Measurements from ENCODE around the gene C6orf141.

The C6orf141 gene

DNA sequence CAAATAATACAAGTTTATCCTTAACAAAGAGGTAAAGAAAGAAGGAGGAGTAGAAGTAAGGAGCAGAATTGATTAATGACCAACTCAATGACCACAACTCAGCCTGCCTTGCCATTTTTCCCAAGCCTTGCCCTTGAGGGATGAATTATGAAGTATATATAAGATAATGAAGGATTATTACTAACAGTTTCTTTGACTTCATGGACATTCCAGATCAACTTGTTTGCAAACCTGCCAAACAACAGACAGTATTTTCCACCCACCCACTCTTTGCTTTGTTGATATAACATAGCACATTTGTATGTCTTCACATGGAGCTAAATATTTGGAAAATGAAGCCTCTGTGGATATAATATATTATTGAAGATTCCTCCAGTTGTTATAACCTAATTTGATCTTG, 9.9 kb upstream of the C6orf141 start:
- no peak for DNase-seq

DNA sequence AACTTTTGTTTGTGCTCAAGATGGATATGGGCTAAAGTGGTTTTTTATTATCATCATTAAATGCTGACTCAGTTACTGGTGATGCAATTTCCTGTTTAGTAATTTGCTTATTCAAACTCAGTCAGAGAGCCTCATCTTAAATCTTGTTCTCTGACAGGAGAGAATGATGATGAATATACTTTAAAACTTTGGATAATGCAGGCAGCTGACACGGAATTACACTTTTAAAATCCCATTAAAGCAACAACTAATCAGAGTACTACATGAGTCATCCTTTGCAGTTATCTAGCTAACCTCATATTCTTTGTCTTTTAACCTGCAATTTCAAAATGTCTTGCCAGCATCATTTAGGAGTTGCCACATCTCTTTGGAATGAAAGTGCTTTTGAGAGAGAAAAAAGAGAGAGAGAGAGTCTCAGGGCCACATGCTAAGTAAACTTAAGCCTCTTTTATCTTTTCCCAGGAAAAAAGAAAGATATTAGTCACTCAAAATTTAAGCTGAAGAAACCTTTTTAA, 9.2 kb upstream of the C6orf141 start:
- DNase-seq, result no peak

DNA sequence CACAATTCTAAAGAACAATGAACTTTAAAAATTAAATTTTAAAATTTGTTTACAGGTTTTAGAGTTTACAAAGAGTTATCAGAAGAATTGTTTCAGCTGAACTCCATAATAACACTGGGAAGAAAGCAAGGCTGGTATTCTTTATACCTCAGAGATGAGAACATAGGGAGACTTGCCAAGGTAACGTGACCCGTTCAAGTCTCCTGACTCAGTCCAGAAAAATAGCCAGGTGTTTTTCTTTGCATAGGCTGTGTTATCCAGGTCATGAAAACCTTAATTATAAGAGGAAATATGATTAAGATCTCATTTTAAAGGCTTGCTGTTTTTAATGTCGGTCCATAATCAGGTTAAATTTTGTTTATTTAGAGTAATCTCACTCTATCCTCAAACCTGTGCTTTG, 8.5 kb upstream of the C6orf141 start:
- no peak for DNase-seq

DNA sequence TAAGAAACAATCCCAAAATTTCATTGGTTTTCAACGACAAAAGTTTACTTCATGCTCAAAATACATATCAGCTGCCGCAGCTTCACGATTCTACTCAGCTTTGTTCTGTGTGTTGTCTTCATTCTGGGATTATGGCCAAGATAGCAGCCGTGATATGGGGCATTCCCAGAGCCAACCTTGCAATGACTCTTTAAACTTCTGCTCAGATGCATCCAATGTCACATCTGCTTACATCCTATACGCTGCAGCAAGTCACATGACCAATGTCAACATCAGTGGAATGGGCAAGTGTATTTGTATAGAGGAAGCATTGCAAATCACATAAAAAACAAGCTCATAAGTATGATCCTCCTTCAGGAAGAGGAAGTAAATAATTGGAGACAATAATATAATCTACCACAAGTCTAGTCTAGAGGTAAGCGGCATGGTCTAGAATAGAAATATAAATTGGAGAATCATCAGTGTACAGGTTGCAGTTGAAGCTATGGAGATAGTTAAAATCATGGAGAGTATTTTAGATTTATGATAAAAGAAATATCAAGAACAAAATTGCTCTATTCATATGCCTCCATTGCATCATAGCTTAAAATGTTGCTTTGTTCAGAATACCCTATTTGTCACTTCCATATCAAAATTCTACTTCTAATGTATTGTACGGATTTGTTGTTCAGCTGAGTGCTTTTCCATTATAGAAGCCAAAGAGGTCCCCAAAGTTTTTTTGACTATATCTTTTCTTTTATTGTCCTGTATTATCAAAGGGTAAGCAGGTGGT, 7.2 kb upstream of the C6orf141 start:
- DNase-seq, result no peak

DNA sequence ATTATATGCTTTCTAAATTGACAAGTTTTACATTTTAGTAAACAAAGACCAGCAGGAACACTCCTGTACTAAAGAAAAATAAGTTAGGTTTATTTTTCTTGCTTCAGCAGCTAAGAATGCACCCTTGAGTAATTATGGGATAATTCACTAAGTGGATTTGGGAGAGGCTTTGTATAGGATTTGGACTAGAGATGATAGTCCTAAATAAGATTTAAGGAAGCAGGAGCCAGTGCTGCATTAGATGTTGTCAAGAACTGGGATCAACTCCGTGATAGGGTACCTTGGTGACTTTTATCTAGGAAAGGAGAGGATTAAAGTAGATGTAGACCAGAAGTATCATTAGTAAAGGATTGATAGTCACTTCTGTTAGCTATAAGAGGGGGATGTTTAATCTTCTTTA, 4.1 kb upstream of the C6orf141 start:
- DNase-seq, result no peak

DNA sequence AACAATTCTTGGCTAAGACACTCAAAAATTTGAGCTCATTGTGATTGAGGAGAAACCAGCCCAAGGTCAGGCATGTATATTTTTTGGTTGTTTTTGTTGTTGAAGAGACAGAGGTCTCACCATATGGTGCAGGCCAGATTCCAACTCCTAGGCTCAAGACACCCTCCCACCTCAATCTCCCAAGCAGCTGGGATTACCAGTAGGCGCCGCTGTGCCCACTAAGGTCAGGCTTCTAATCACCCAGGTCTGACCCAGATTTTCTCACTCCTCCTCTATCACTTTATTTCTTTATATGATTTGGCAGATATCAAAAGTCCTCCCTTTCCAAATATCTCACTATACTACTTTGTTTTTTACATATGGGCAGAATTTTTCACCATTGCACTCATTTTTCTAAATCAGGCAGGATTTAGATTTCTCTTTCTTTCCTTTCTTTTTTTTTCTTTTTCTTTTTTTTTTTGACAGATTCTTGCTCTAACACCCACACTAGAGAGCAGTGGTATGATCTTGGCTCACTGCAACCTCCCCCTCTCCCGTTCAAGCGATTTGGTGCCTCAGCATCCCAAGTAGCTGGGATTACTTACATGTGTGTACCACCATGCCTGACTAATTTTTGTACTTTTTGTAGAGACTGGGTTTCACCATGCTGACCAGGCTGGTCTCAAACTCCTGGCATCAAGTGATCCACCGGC, 1.7 kb upstream of the C6orf141 start:
- no peak for DNase-seq

DNA sequence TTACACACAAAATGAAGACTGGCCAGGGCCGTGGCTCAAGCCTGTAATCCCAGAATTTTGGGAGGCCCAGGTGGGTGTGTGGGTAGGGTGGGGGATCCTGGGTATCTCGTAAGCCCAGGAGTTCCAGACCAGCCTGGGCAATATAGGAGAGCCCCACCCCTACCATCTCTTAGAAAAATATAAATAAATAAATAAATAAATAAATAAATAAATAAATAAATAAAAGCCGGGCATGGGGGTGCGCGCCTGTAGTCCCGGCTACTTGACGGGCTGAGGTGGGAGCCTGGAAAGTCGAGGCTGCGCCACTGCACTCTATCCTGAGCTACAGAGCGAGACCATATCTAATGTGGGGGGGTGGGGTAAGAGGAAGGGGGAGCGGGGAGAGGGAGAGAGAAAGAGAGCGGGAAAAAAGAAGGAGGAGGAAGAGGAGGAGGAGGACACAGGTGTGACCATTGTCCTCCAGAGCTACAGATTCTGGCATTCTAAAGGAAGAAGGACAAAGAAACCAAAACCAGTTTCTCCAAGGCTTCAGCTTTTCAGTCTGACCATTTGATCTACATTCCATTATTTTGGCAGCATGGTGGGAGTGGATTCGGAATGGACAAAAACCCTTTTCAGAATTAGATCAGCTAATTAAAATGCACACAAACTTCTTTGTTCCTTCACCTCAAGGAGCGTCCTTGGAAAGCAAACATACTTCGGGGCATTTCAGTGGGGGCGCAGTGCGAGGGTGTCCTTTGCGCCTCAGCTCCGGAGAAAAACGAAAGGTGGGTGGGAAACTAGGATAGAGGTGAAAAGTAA, 577 bp upstream of the C6orf141 start:
- DNase-seq, result no peak

DNA sequence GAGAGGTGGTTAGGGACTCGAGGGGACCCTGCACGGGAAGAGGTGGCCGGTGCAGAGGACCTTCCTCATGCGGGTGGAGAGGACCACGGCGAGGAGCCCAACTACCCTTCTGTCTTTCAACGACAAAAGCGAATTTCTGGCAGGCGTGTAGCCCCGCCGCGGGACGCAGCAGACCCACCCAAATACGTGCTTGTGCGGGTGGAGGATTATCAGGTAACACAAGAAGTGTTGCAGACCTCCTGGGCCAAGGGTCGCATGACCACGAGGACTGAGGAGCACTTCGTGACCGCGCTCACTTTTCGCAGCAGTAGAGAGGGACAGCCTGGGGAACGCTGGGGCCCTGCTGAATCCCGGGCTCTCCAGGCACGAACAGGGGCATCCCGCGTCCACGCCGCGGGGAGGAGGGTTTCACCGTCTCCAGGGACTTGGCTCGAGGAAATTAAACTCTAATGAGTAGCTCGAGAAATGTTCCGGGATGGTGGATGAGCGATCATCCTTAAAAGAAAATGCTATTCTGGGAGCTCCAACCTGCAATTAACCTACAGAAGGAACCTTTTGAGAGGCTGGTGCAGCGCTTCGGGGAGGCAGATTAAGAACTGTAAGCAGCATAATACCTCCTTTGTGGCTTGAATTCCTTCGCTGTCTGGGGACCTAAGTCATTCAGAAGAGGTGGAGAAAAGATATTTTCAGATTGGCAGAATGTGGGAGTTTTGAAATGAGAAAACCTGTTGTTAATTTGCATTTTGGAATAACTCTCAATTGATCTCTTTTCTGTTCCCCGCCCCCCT, 804 bp downstream of the C6orf141 start:
- DNase-seq, result peak; percentile 60

DNA sequence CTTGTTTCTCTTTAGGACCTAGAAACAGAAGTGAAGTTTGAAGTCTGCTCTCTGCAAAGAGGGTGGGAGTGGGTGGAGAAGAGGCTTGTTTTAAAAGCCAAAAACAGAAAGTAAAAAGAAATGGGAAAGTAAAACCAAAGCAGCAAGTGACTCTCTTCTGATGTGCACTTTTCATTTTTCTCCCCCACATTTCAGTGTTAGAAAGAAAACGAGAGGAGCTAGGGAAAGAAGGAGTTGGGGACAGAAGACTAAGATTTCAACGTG, 1.3 kb downstream of the C6orf141 start:
- no peak for DNase-seq

DNA sequence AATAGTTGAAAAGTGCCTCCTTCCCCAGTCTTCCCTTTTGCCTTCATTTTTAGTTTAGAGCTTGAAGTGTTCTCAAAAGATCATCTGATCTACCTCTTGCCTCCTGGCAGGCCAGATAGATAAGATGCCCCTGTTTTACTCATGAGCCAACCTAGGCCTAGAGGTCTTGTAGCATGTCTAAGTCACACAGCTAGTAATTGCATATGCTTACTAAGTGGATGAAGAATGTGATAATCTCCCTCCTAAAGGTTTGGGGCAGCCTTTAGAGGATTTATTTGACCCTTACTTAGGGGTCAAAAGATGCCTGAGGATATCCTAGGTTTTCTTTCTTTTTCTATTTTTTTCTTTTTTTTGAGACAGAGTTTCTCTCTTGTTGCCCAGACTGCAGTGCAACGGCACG, 2.1 kb downstream of the C6orf141 start:
- DNase-seq, result no peak

DNA sequence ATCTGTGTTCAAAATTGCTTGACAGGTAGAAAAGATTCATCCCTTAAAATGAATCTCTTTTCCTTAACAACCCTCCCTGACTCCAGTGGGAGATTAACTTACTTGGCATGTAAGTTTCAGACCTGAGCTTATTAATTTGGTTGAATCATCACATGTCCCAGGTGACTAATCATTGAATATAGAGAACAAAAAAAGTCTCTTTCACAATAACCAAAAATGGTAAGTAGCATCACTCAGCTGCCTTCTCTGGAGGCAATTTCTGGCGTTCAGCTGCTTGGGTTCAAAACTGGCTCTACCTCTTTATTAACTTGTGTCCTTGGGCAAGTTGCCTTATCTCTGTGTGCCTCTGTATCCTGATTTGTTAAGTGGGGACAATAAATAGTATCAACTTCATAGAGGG, 2.9 kb downstream of the C6orf141 start:
- no peak for DNase-seq

DNA sequence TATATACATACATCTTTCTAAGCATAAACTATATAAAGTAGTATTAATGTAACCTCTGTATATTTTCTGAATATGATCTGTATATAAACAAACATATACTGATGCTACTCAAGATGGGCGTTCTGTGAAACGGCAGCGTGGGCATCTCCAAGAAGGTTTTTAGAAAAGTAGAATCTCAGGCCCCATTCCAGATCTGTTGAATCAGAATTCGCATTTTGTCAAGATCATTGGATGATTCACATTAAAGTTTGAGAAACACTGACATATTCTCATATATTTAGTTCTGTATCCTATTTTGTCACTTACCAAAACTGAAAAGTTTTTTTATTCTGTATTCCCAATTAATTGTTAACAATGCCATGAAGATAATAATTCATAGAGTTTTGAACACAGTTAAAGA, 5.5 kb downstream of the C6orf141 start:
- no peak for DNase-seq

DNA sequence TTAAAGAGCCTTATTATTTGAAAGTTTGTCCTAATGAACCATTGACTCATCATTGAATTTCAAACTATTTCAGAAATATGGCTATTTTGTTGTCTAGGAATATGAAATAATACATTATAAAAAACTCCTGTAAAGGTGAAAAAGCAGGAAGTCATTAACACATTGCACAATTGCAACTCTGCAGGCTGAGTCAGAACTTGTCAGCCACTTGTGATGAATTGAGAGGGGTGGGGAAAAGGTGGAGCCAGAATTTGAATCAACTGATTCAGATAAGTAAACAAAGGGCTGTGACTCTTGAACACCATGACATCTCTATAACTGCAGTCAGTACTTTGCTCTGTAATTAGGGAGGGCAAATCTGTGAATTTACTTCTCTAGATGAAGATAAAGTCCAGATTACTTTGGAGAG, 6.0 kb downstream of the C6orf141 start:
- DNase-seq, result no peak

DNA sequence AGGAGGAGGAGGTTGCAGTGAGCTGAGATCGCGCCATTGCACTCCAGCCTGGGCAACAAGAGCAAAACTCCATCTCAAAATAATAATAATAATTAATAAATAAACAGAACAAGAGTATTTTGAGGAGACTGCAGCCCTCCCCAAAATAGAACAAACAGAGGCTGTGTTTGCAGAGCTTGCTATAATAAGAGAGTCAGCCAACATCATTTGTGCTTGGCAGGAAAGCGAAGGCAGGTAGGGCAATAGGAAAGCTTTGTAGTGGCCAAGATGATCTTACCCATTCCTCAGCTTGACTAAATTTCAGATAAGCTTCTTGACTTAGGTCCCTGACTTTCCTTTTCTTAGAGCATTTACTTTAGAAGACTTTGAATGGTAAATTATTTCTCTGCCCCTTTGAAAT, 6.7 kb downstream of the C6orf141 start:
- no peak for DNase-seq

DNA sequence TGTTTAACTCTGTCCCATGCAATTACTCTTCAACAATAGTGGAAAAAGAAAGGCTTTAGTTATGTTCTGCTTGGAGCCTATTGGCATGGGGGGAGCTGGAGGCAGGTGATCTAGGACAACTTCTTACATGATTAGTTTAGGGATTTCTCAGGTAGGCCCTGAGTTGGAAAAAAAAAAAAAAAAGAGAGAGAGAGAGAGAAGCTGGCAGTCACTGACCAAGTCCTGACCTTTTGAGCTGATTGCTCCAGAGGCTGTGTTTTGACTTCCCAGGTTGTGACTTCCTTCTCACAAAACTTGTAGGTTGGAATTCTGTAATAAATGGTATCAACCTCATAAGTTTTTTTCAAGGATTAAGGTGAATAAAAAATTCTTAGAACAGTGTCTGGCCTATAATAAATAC, 7.8 kb downstream of the C6orf141 start:
- no peak for DNase-seq

DNA sequence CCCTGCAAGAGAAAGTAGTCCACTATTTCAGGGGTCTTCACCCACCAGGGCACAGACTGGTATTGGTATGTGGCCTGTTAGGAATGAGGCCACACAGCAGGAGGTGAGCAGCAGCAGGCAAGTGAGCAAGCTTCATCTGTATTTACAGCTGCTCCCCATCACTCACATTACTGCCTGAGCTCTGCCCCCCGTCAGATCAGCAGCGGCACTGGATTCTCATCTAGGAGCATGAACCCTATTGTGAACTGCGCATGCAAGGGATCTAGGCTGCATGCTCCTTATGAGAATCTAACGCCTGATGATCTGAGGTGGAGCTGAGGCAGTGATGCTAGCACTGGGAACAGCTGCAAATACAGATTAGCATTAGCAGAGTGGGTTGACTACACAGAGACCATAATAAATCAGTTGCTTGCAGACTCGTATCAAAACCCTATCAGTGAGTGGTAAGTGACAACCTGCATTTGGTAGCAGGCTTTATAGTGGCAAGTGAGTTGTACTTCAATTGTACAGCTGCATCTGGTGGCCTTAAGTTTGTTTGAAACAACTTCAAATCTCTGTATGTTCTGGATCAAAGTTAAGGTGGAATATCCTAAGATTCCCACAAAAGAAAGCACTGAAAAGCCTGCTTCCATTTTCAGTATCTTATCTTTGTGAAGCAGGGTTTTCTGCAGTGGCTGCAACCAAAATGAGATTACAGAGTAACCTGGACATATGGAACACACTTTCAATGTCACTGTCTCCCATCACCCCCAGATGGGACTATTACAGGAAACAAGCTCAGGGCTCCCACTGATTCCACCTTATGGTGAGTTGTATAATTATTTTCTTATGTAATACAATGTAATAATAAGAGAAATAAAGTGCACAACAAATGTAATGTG, 12.8 kb downstream of the C6orf141 start:
- no peak for DNase-seq

DNA sequence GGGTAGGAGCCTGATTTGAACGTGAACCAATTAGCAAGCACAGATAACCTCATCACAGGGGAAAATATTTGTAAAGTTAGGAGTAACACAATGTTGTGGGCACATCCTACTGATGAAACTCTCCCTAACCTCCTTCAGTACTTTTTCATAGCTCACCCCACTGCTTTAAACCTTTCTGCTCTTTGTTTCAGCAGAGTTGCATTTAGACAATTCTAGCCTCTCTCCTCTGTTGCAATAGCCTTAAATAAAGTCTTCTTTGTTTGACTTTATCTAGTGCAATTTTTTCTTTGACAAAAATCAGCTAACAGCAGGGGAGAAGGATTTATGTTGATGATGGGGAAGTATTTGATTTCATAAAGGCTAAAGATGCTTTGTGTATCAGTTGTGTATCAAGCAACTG, 14.1 kb downstream of the C6orf141 start:
- DNase-seq, result no peak

DNA sequence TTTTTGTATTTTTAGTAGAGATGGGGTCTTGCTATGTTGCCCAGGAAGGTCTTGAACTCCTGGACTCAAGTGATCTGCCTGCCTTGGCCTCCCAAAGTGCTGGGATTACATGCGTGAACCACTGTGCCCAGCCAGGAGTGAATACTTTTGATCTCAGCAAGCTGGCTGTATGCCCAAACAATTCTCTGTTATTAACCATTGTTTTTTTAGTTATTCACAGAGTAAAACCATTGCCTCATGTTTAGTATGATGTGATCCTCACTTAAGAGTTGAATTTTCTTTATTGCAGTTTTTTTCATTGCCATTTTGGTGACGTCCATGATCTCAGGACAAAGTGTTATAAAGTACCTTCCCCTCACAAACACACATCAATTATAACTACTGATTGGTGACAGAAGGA, 14.8 kb downstream of the C6orf141 start:
- DNase-seq, result no peak

DNA sequence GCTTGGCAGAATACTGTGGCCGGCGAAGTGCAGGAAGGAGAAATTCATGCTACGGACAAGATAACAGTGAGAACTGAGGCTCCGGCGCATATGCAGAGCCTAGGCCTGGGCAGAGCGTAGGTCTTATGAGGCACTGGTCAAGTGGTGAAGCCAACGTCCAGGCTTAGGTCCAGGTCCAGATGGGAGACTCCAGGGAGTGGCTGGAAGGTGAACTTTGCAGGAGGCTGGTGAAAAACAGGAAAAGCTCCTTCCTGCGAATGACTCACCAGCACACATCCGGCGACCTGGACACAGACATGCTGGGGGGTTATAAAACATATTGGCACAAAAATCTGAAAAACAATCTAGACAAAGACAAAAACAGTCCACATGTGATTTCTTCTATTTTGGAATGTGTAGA, 15.4 kb downstream of the C6orf141 start:
- no peak for DNase-seq

DNA sequence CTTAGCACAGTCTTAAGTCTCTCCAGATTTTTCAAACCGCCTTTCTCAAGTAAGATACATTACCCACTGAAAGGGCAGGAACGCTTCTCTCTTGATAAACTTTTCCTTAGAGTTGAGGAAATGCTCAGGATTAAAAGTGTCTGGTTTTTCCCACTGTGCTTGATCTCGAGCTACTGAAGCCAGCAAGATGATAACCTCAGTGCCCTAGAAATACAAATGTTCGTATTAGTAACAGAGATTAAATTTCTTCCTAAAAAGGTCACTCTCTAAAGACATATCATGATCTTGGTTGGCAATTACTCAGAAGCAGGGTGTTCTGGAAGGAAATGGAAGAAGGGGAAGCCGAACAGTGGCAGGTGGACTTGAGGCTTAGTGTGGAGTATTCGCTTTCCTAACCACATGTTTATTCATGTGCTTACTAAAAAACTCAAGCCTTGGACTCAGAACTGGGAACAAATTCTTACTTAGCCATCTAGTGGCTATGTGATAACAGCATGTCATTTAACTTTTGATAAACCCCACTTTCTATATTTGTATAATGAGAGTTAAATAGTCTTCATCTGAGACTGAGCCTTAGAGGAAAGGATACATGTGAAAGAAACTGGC, 20.1 kb downstream of the C6orf141 start:
- DNase-seq, result no peak

DNA sequence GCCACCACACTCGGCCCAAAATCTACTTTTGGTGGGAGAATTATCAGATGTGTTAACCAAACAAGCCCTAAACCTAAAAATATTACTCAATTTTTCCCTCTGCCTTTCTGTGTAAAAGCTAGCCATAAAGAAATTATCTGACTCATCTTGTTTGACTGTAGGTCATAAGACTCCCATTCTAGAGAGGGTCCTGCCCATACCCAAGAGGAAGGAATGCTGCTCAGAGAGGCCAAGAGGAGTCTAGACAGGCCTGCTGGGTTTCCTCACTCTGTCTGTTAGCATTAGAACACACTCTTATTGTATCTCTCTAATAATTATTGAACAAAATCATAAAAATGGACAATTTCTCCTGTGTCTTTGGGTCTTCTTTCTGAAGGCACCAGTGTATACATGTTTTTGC, 26.1 kb downstream of the C6orf141 start:
- no peak for DNase-seq

DNA sequence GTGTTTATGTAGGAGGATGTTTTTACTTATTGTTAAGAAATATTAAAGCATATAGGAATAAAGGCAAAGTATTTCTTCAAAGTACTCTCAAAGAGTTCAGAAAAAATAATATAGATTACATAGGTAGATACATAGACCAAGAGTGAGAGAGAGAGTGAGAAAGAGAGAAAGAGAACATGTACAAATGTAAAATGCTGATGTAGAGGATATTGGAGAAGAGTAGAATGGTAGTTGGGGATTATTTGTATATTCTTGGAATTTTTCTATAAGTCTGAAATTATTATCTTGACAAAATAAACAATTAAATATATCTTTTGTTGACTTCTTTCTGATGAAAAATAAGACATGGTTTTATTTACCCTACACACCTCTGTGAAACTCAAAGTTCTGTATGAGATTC, 29.2 kb downstream of the C6orf141 start:
- no peak for DNase-seq

Data from activated CD8-positive, alpha-beta memory T cell treated with anti-CD3 and anti-CD28 coated beads, Interleukin-2, amount 50 U/mL, for 48 hours (primary cell).